ENCODE results near the gene C1RL. TPM values are rescaled to one million over a fixed set of nuclear protein-coding genes. Genes with fewer than 3 reads are reported as not detected.

Gene C1RL
- total and polyA plus RNA-seq, 2 donors = 20.6 to 92.2 TPM

GRCh38 chr12:7101047-7101693 is 7.8 kb downstream of the C1RL start:
- no peaks in the 10 kb centered on the region for H3K4me1 ChIP-seq (ENCODE audit: insufficient read depth)
- DNase-seq (ENCODE audit: extremely low spot score) = no peak
- peaks cover 4% of the 10 kb centered on the region for H3K36me3 ChIP-seq (ENCODE audit: insufficient read depth)
- H3K4me3 ChIP-seq (ENCODE audit: low read depth, low read length) = no peak overlapping the region
- no peak overlapping the region for H3K27ac ChIP-seq (ENCODE audit: low read depth)
- WGBS = 87% methylated on average over 4 of the region's 4 CpGs

GRCh38 chr12:7100239-7100638 is 8.8 kb downstream of the C1RL start:
- Histone ChIP-seq H3K36me3 (ENCODE audit: insufficient read depth) (peaks cover 4% of the 10 kb centered on the region), H3K27ac (ENCODE audit: low read depth) (no peak overlapping the region), H3K4me3 (ENCODE audit: low read depth, low read length) (no peak overlapping the region), H3K4me1 (ENCODE audit: insufficient read depth) (no peaks in the 10 kb centered on the region)
- DNase-seq (ENCODE audit: extremely low spot score) = no peak
- 88% methylated on average over 4 of the region's 4 CpGs for WGBS

GRCh38 chr12:7099290-7099996 is 9.6 kb downstream of the C1RL start:
- Histone ChIP-seq H3K4me1 (ENCODE audit: insufficient read depth) (no peaks in the 10 kb centered on the region), H3K27ac (ENCODE audit: low read depth) (no peak overlapping the region), H3K4me3 (ENCODE audit: low read depth, low read length) (no peak overlapping the region), H3K36me3 (ENCODE audit: insufficient read depth) (peaks cover 4% of the 10 kb centered on the region)
- 87% methylated on average over 9 of the region's 9 CpGs for WGBS
- no peak for DNase-seq (ENCODE audit: extremely low spot score)

GRCh38 chr12:7096979-7097378 is 12.0 kb downstream of the C1RL start:
- WGBS = 76% methylated on average over 19 of the region's 19 CpGs
- no peak for DNase-seq (ENCODE audit: extremely low spot score)
- Histone ChIP-seq H3K4me3 (ENCODE audit: low read depth, low read length) (no peak overlapping the region), H3K4me1 (ENCODE audit: insufficient read depth) (no peaks in the 10 kb centered on the region), H3K27ac (ENCODE audit: low read depth) (no peak overlapping the region), H3K36me3 (ENCODE audit: insufficient read depth) (peaks cover 2% of the 10 kb centered on the region)

GRCh38 chr12:7096006-7096932 is 12.7 kb downstream of the C1RL start:
- Histone ChIP-seq H3K4me1 (ENCODE audit: insufficient read depth) (no peaks in the 10 kb centered on the region), H3K4me3 (ENCODE audit: low read depth, low read length) (no peak overlapping the region), H3K27ac (ENCODE audit: low read depth) (no peak overlapping the region), H3K36me3 (ENCODE audit: insufficient read depth) (peaks cover 2% of the 10 kb centered on the region)
- WGBS = 82% methylated on average over 26 of the region's 26 CpGs
- no peak for DNase-seq (ENCODE audit: extremely low spot score)

GRCh38 chr12:7093892-7094291 is 15.1 kb downstream of the C1RL start:
- Histone ChIP-seq H3K4me1 (ENCODE audit: insufficient read depth) (no peaks in the 10 kb centered on the region), H3K4me3 (ENCODE audit: low read depth, low read length) (no peak overlapping the region), H3K27ac (ENCODE audit: low read depth) (no peak overlapping the region), H3K36me3 (ENCODE audit: insufficient read depth) (no peaks in the 10 kb centered on the region)
- no peak for DNase-seq (ENCODE audit: extremely low spot score)
- WGBS = 59% methylated on average over 10 of the region's 10 CpGs

- Histone ChIP-seq H3K27ac (ENCODE audit: low read depth) (no peak overlapping the region), H3K4me3 (ENCODE audit: low read depth, low read length) (no peak overlapping the region), H3K36me3 (ENCODE audit: insufficient read depth) (no peaks in the 10 kb centered on the region), H3K4me1 (ENCODE audit: insufficient read depth) (no peaks in the 10 kb centered on the region)
- no peak for DNase-seq (ENCODE audit: extremely low spot score)
- WGBS = 65% methylated on average over 5 of the region's 5 CpGs
Observed at GRCh38 chr12:7093486-7093885, 15.5 kb downstream of the C1RL start.

GRCh38 chr12:7092986-7093460 is 16.0 kb downstream of the C1RL start:
- H3K36me3 ChIP-seq (ENCODE audit: insufficient read depth) = no peaks in the 10 kb centered on the region
- H3K4me1 ChIP-seq (ENCODE audit: insufficient read depth) = no peaks in the 10 kb centered on the region
- H3K4me3 ChIP-seq (ENCODE audit: low read depth, low read length) = no peak overlapping the region
- 75% methylated on average over 8 of the region's 8 CpGs for WGBS
- no peak overlapping the region for H3K27ac ChIP-seq (ENCODE audit: low read depth)
- no peak for DNase-seq (ENCODE audit: extremely low spot score)

- Histone ChIP-seq H3K36me3 (ENCODE audit: insufficient read depth) (no peaks in the 10 kb centered on the region), H3K4me3 (ENCODE audit: low read depth, low read length) (peak within 1 kb of the TSS; percentile 47), H3K27ac (ENCODE audit: low read depth) (peak within 1 kb of the TSS; percentile 45), H3K4me1 (ENCODE audit: insufficient read depth) (no peaks in the 10 kb centered on the region)
- DNase-seq (ENCODE audit: extremely low spot score) = peak; percentile 49
- WGBS = 14% methylated on average over 16 of the region's 16 CpGs
Observed at GRCh38 chr12:7092229-7092985, 16.6 kb downstream of the C1RL start, which contains the start of gene C1R. Gene C1R (minus strand): TSS chr12:7092445. CDS start chr12:7092388, 57 bp downstream.

GRCh38 chr12:7091660-7092228 is 17.3 kb downstream of the C1RL start:
- Histone ChIP-seq H3K4me3 (ENCODE audit: low read depth, low read length) (peak overlapping the region; percentile 47), H3K4me1 (ENCODE audit: insufficient read depth) (no peaks in the 10 kb centered on the region), H3K27ac (ENCODE audit: low read depth) (peak overlapping the region; percentile 45), H3K36me3 (ENCODE audit: insufficient read depth) (no peaks in the 10 kb centered on the region)
- no peak for DNase-seq (ENCODE audit: extremely low spot score)
- 22% methylated on average over 10 of the region's 10 CpGs for whole genome bisulfite sequencing

- Histone ChIP-seq H3K4me1 (ENCODE audit: insufficient read depth) (no peaks in the 10 kb centered on the region), H3K4me3 (ENCODE audit: low read depth, low read length) (peak overlapping the region; percentile 47), H3K36me3 (ENCODE audit: insufficient read depth) (no peaks in the 10 kb centered on the region), H3K27ac (ENCODE audit: low read depth) (peak overlapping the region; percentile 26)
- 79% methylated on average over 7 of the region's 7 CpGs for WGBS
- no peak for DNase-seq (ENCODE audit: extremely low spot score)
Observed at GRCh38 chr12:7091171-7091570, 17.8 kb downstream of the C1RL start.

GRCh38 chr12:7090222-7090998 is 18.6 kb downstream of the C1RL start:
- Histone ChIP-seq H3K4me3 (ENCODE audit: low read depth, low read length) (no peak overlapping the region), H3K36me3 (ENCODE audit: insufficient read depth) (no peaks in the 10 kb centered on the region), H3K27ac (ENCODE audit: low read depth) (peak overlapping the region; percentile 59), H3K4me1 (ENCODE audit: insufficient read depth) (no peaks in the 10 kb centered on the region)
- no peak for DNase-seq (ENCODE audit: extremely low spot score)
- WGBS = 75% methylated on average over 16 of the region's 16 CpGs

All from urinary bladder (tissue), 4 donors.